Common myeloid progenitor, CD34-positive (primary cell): ENCODE measurements around the gene IL17RE.
"Not testable (repeated sequence)": the region's sequence is repeated elsewhere in the genome, so short reads cannot be mapped to it uniquely, and the experiment has no call there.

Source experiments
- CTCF ChIA-PET: fragments of 350-600 bp; sonication (Branson Sonifier 250); formaldehyde crosslinking; loops from one replicate; lab custom pipeline; 2021; ENCODE audit warnings: antibody characterized with exemption; lab: Charles Lee
- POLR2A ChIA-PET: fragments of 350-600 bp; sonication (Branson Sonifier 250); formaldehyde crosslinking; loops from one replicate; lab custom pipeline; 2021; ENCODE audit warnings: antibody characterized with exemption; lab: Charles Lee
- DNase-seq, 3 donors: peaks; one replicate each; pipeline versions ENCODE4 v3.0.0 to v3.0.0-alpha.2; 2013
- H3K27ac ChIP-seq, 2 experiments: 1 replicate in 1 of 2; 2 replicates in 1 of 2; pipeline ENCODE4 v1.7.0; 2013; ENCODE audit warnings: inconsistent platforms in 2 of 2, low read length in 2 of 2, mild to moderate bottlenecking in 2 of 2, low read depth in 1 of 2, moderate library complexity in 1 of 2; ENCODE audit not compliant: severe bottlenecking in 2 of 2, insufficient read depth in 1 of 2, poor library complexity in 1 of 2
- H3K27me3 ChIP-seq, 5 experiments: replicated peaks in 2 of 5; 1 replicate in 3 of 5; 2 replicates in 2 of 5; pipeline versions ENCODE4 v1.6.1 to v1.7.0; 2013; ENCODE audit warnings: low read length in 4 of 5, mild to moderate bottlenecking in 2 of 5, moderate library complexity in 2 of 5, inconsistent platforms in 1 of 5; ENCODE audit not compliant: insufficient read depth in 5 of 5, control insufficient read depth in 4 of 5
- H3K36me3 ChIP-seq, 4 experiments: 1 replicate in 2 of 4; 2 replicates in 2 of 4; pipeline versions ENCODE4 v1.6.1 to v1.7.0; 2013; ENCODE audit warnings: low read length in 3 of 4, control low read depth in 1 of 4, mild to moderate bottlenecking in 1 of 4; ENCODE audit not compliant: control insufficient read depth in 4 of 4, insufficient read depth in 4 of 4
- H3K4me1 ChIP-seq, 4 experiments: 1 replicate in 3 of 4; 2 replicates in 1 of 4; pipeline versions ENCODE4 v1.6.1 to v1.7.1; 2013; ENCODE audit warnings: low read length in 3 of 4, mild to moderate bottlenecking in 3 of 4, control low read depth in 1 of 4, inconsistent platforms in 1 of 4, moderate library complexity in 1 of 4; ENCODE audit not compliant: control insufficient read depth in 4 of 4, insufficient read depth in 4 of 4; ENCODE audit errors: control extremely low read depth in 1 of 4
- H3K4me3 ChIP-seq, 7 experiments: 1 replicate in 4 of 7; 2 replicates in 3 of 7; pipeline versions ENCODE4 v1.5.1 to v1.7.0; 2013; ENCODE audit warnings: mild to moderate bottlenecking in 7 of 7, low read length in 6 of 7, moderate library complexity in 6 of 7, inconsistent platforms in 2 of 7, low read depth in 2 of 7, control low read depth in 1 of 7; ENCODE audit not compliant: insufficient read depth in 4 of 7, control insufficient read depth in 1 of 7; ENCODE audit errors: extremely low read depth in 1 of 7
- H3K9me3 ChIP-seq, 5 experiments: 1 replicate in 4 of 5; 2 replicates in 1 of 5; pipeline versions ENCODE4 v1.6.1 to v1.7.1; 2013; ENCODE audit warnings: low read length in 4 of 5, mild to moderate bottlenecking in 2 of 5, inconsistent platforms in 1 of 5, low read depth in 1 of 5, moderate library complexity in 1 of 5; ENCODE audit not compliant: control insufficient read depth in 4 of 5, insufficient read depth in 2 of 5; ENCODE audit errors: control extremely low read depth in 1 of 5
- WGBS: methylation state at CpG from one replicate; pipeline ENCODE4 v1.1.5; 2013; ENCODE audit not compliant: insufficient coverage; 5-methylcytosine and 5-hydroxymethylcytosine counted together

The IL17RE gene

DNA sequence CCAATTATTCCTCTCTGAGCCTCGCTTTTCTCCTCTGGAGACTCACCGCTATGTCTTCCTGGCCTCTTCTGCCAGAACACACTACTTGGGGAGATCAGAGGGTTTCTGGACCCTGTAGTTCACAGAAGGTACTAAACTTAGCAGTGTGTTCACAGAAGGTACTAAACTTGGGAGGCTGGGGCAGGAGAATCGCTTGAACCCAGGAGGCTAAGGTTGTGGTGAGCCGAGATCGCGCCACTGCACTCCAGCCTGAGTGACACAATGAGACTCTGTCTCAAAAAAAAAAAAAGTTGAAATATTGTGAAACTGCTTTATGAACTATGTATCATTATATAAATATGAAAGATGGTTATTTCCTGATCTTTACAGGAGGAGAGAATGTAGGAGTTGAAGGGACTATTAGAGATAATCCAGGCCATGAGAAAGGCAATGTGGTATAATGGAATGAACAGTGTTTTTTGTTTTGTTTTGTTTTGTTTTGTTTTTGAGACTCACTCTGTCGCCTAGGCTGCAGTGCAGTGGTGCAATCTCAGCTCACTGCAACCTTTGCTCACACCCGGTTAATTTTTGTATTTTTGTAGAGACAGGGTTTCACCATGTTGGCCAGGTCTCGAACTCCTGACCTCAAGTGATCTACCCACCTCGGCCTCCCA lies 5.8 kb upstream of the IL17RE start:
- Histone ChIP-seq H3K4me1 (peaks cover 19 to 87% (median 49%) of the 10 kb centered on the region in 4 experiments), H3K36me3 (peaks cover 4 to 20% (median 11%) of the 10 kb centered on the region in 4 experiments)
- CTCF ChIA-PET, result interaction anchor here (1.0 kb wide), 2 partner anchors 15 to 36 kb away, joined by 3 read pairs; no protein-coding TSS in a partner anchor
- H3K27ac ChIP-seq, H3K27me3 ChIP-seq, H3K9me3 ChIP-seq, H3K4me3 ChIP-seq, DNase-seq, POLR2A ChIA-PET: not testable (repeated sequence)
- WGBS, result 94% methylated on average over 3 of the region's 10 CpGs

- ChIA-PET POLR2A (no interaction called here), CTCF (interaction anchor here (0.8 to 1.0 kb wide), 2 partner anchors 15 to 17 kb away, joined by 3 read pairs; no protein-coding TSS in a partner anchor)
- Histone ChIP-seq H3K9me3 (no peaks in the 10 kb centered on the region), H3K4me1 (peaks cover 19 to 87% (median 55%) of the 10 kb centered on the region in 4 experiments), H3K27ac (no peak overlapping the region), H3K4me3 (no peak overlapping the region), H3K36me3 (peaks cover 4 to 15% (median 9%) of the 10 kb centered on the region in 4 experiments), H3K27me3 (no peaks in the 10 kb centered on the region)
- DNase-seq, result no peak
- 62% methylated on average over 4 of the region's 4 CpGs for WGBS
Observed at GRCh38 chr3:9897408-9898372, 5.0 kb upstream of the IL17RE start.

- no peaks in the 10 kb centered on the region for H3K27me3 ChIP-seq
- H3K27ac ChIP-seq, result no peak overlapping the region
- ChIA-PET CTCF (interaction anchor here (0.8 kb wide), 1 partner anchor 16 kb away, joined by 3 read pairs; no protein-coding TSS in a partner anchor), POLR2A (no interaction called here)
- no peak overlapping the region for H3K4me3 ChIP-seq
- no peaks in the 10 kb centered on the region for H3K9me3 ChIP-seq
- peak in 1 of 3 donors; percentile 33 for DNase-seq
- WGBS, result 77% methylated on average over 6 of the region's 8 CpGs
- H3K4me1 ChIP-seq, result peaks cover 16 to 87% (median 56%) of the 10 kb centered on the region in 4 experiments
- peaks cover 0 to 6% (median under 1%) of the 10 kb centered on the region in 4 experiments for H3K36me3 ChIP-seq
Observed at GRCh38 chr3:9898467-9899241, 4.0 kb upstream of the IL17RE start.

DNA sequence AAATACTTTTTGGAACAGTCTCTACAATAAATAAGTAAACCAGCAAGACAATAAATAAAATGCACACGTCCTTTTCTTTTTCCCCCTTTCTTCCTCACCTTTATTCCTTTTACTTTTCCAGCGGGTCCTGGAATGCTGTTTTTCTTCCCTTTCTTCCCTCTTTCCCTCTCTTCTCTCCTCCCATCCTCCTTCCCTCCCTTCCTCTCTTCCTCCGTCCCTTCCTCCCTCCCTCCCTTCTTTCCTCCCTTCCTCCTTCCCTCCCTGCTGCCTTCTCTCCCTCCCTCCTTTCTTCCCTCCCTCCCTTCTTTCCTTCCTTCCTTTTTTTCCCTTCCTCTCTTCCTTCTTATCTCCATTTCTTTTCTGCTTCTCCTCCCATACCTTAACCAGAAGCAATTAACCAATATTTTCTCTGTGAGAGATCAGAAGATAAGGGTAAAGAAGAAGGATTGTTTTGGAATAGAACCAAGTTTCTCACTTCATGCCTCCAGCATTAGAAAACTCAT lies 3.3 kb upstream of the IL17RE start:
- 73% methylated on average over 3 of the region's 3 CpGs for WGBS
- CTCF ChIA-PET, result interaction anchor here (6.3 kb wide), 1 partner anchor 14 kb away, joined by 48 read pairs; no protein-coding TSS in a partner anchor
- Histone ChIP-seq H3K36me3 (peaks cover 0 to 3% (median 0%) of the 10 kb centered on the region in 4 experiments), H3K4me1 (peaks cover 10 to 89% (median 54%) of the 10 kb centered on the region in 4 experiments), H3K27ac (no peak overlapping the region), H3K27me3 (no peaks in the 10 kb centered on the region), H3K9me3 (no peaks in the 10 kb centered on the region), H3K4me3 (no peak overlapping the region)
- POLR2A ChIA-PET, result no interaction called here
- DNase-seq, result no peak

DNA sequence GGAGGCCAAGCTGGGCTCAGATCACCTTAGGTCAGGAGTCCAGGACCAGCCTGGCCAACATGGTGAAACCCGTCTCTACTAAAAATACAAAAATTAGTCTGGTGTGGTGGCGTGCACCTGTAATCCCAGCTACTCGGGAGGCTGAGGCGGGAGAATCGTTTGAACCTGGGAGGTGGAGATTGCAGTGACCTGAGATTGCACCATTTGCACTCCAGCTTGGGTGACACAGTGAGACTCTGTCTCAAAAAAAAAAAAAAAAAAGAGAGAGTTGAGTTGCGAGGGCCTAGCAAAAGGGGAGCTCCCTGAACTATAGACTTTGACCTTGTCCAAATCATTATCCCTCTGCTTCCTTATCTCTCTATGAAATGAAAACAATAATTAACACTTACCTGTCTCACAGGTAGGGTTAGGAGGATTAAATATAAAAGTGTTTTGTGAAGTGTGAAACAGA lies 1.7 kb upstream of the IL17RE start:
- CTCF ChIA-PET, result interaction anchor here (0.6 to 6.3 kb wide), 5 partner anchors 10 to 81 kb away, joined by 3 to 48 read pairs (median 9); partner anchors contain the start of genes CIDEC and JAGN1
- no CpG with 5 or more reads among the region's 6 CpGs for WGBS
- not testable (repeated sequence) for DNase-seq, H3K27ac ChIP-seq, H3K27me3 ChIP-seq, H3K9me3 ChIP-seq, H3K36me3 ChIP-seq, H3K4me3 ChIP-seq
- POLR2A ChIA-PET, result interaction anchor here (2.4 kb wide), 1 partner anchor 11 kb away, joined by 11 read pairs; no protein-coding TSS in a partner anchor
- peaks cover 7 to 74% (median 51%) of the 10 kb centered on the region in 4 experiments for H3K4me1 ChIP-seq

DNA sequence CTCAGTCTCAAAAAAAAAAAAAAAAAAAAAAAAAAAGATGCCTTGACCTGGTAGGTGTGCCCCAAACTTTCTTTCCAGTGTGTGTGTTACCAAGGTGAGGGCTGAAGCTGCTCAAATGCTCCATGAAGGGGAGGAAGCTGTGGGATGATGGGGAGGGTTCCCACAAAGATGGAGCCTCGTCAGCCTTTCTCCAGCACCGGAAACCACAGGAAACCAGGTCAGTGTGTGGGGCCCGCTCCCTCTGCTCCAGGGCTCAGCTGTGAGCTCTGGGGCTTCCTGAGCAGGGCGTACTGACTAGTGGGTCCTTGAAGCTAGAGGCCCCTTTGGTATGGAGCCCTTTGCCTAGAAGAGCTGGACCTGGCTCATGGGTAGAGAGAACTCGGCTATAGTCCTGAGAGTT lies 681 bp upstream of the IL17RE start:
- DNase-seq, result peak; percentile 60 to 72 (median 70)
- WGBS, result 2% methylated on average over 5 of the region's 5 CpGs

More for the DNA sequence above, 681 bp upstream of the IL17RE start:
- no peaks in the 10 kb centered on the region for H3K9me3 ChIP-seq
- no peak overlapping the region for H3K27ac ChIP-seq
- POLR2A ChIA-PET, result interaction anchor here (0.7 to 2.4 kb wide), 2 partner anchors 10 to 11 kb away, joined by 4 to 11 read pairs; no protein-coding TSS in a partner anchor
- CTCF ChIA-PET, result interaction anchor here (0.7 to 6.3 kb wide), 9 partner anchors 11 to 60 kb away, joined by 3 to 48 read pairs (median 4); partner anchors contain the start of genes CIDEC and JAGN1
- H3K36me3 ChIP-seq, result peaks cover 0 to 8% (median 0%) of the 10 kb centered on the region in 4 experiments
- peak overlapping the region in 4 of 7 experiments; percentile 13 to 53 (median 34) for H3K4me3 ChIP-seq
- no peaks in the 10 kb centered on the region for H3K27me3 ChIP-seq
- H3K4me1 ChIP-seq, result peaks cover 7 to 70% (median 53%) of the 10 kb centered on the region in 4 experiments
